IMR-90 (cell line): ENCODE data around the gene SPNS2. TPM values are rescaled to one million over a fixed set of nuclear protein-coding genes. Genes with fewer than 3 reads are reported as not detected.

Source experiments
- ATAC-seq: fragments of 200-7000 bp; cut with Tn5 transposase; 2 replicates; pipeline ENCODE4 v1.9.1; 2020; ENCODE audit warnings: low read depth, mild to moderate bottlenecking, moderate library complexity
- BruUV-seq: library from RNA; stranded (reverse); fragments of 400-500 nt; replicated peaks from 2 replicates; lab custom pipeline; 2021; lab: Mats Ljungman, UMichigan
- CTCF ChIA-PET: fragments of 300-600 bp; formaldehyde crosslinking; extraction: SDS; loops from one replicate; lab custom pipeline; 2021; ENCODE audit warnings: antibody characterized with exemption; lab: Yijun Ruan, JAX
- POLR2A ChIA-PET: fragments of 300-600 bp; sonication (Branson Sonifier 250); formaldehyde crosslinking; loops from one replicate; lab custom pipeline; 2022; ENCODE audit warnings: antibody characterized with exemption; ENCODE audit not compliant: unreplicated experiment; lab: Charles Lee
- DNase-seq: peaks from one replicate; pipeline ENCODE4 v3.0.0; 2013
- H2AFZ ChIP-seq: replicated peaks from 2 replicates; pipeline ENCODE3; 2013; ENCODE audit warnings: low read length, mild to moderate bottlenecking; ENCODE audit not compliant: poor library complexity
- H2AK5ac ChIP-seq: 2 replicates; pipeline ENCODE4 v1.6.1; 2013; ENCODE audit warnings: low read depth, low read length, inconsistent platforms
- H2AK9ac ChIP-seq: replicated peaks from 2 replicates; pipeline ENCODE3; 2013; ENCODE audit warnings: mild to moderate bottlenecking, low read depth, low read length, moderate library complexity; ENCODE audit not compliant: poor library complexity
- H2BK120ac ChIP-seq: 2 replicates; pipeline ENCODE4 v1.6.1; 2013; ENCODE audit warnings: low read depth, low read length, inconsistent platforms
- H2BK15ac ChIP-seq: 3 replicates; pipeline ENCODE4 v1.6.1; 2013; ENCODE audit warnings: low read depth, low read length, inconsistent platforms
- H2BK20ac ChIP-seq: 2 replicates; pipeline ENCODE4 v1.6.1; 2013; ENCODE audit warnings: low read depth, mild to moderate bottlenecking, inconsistent platforms, low read length, moderate library complexity
- H2BK5ac ChIP-seq: 2 replicates; pipeline ENCODE4 v1.6.1; 2013; ENCODE audit warnings: mild to moderate bottlenecking, low read depth, low read length, inconsistent platforms; ENCODE audit not compliant: poor library complexity, severe bottlenecking
- H3K14ac ChIP-seq: replicated peaks from 2 replicates; pipeline ENCODE4 v1.6.1; 2013; ENCODE audit warnings: low read depth, low read length, inconsistent platforms
- H3K18ac ChIP-seq: 2 replicates; pipeline ENCODE4 v1.6.1; 2013; ENCODE audit warnings: low read depth, low read length, control low read depth
- H3K23ac ChIP-seq: 2 replicates; pipeline ENCODE4 v1.6.1; 2013; ENCODE audit warnings: low read depth, low read length, inconsistent platforms
- H3K27ac ChIP-seq: 2 replicates; pipeline ENCODE4 v1.5.1; 2013; ENCODE audit warnings: mild to moderate bottlenecking, control low read depth, low read length; ENCODE audit not compliant: insufficient read depth
- H3K27me3 ChIP-seq: 2 replicates; pipeline ENCODE4 v1.6.1; 2013; ENCODE audit warnings: low read length; ENCODE audit not compliant: control insufficient read depth, insufficient read depth
- H3K36me3 ChIP-seq: 2 replicates; pipeline ENCODE4 v1.6.1; 2013; ENCODE audit warnings: low read length, mixed read lengths; ENCODE audit not compliant: control insufficient read depth, insufficient read depth
- H3K4ac ChIP-seq: 2 replicates; pipeline ENCODE4 v1.6.1; 2013; ENCODE audit warnings: low read depth, low read length, inconsistent platforms
- H3K4me1 ChIP-seq: 2 replicates; pipeline ENCODE4 v1.6.1; 2013; ENCODE audit warnings: low read length, mixed read lengths; ENCODE audit not compliant: control insufficient read depth, insufficient read depth
- H3K4me2 ChIP-seq: 2 replicates; pipeline ENCODE4 v1.6.1; 2013; ENCODE audit warnings: low read depth, mild to moderate bottlenecking, control low read depth, low read length, moderate library complexity
- H3K4me3 ChIP-seq: 2 replicates; pipeline ENCODE4 v1.5.1; 2013; ENCODE audit warnings: low read depth, mild to moderate bottlenecking, control low read depth, low read length, moderate library complexity; ENCODE audit not compliant: insufficient read depth
- H3K56ac ChIP-seq: 2 replicates; pipeline ENCODE4 v1.6.1; 2013; ENCODE audit warnings: low read length, inconsistent platforms; ENCODE audit not compliant: insufficient read depth; ENCODE audit errors: extremely low read depth
- H3K79me1 ChIP-seq, 2 experiments: 2 replicates each; pipeline ENCODE4 v1.6.1; 2013; ENCODE audit warnings: low read length in 2 of 2, inconsistent platforms in 1 of 2, low read depth in 1 of 2
- H3K9ac ChIP-seq: 2 replicates; pipeline ENCODE4 v1.6.1; 2013; ENCODE audit warnings: low read depth, low read length, control low read depth
- H3K9me1 ChIP-seq: 2 replicates; pipeline ENCODE4 v1.6.1; 2013; ENCODE audit warnings: low read length, inconsistent platforms; ENCODE audit not compliant: insufficient read depth
- H3K9me3 ChIP-seq: 2 replicates; pipeline ENCODE4 v1.6.1; 2013; ENCODE audit warnings: low read length; ENCODE audit not compliant: control insufficient read depth, insufficient read depth
- H4K20me1 ChIP-seq: 2 replicates; pipeline ENCODE4 v1.6.1; 2013; ENCODE audit warnings: low read length, inconsistent platforms; ENCODE audit not compliant: insufficient read depth
- H4K5ac ChIP-seq: 2 replicates; pipeline ENCODE4 v1.6.1; 2013; ENCODE audit warnings: mild to moderate bottlenecking, low read depth, low read length, control low read depth
- H4K8ac ChIP-seq, 2 experiments: 2 replicates each; pipeline ENCODE4 v1.6.1; 2013; ENCODE audit warnings: low read depth in 2 of 2, low read length in 2 of 2, control low read depth in 1 of 2, inconsistent platforms in 1 of 2
- H4K91ac ChIP-seq: 2 replicates; pipeline ENCODE4 v1.6.1; 2013; ENCODE audit warnings: low read depth, low read length, inconsistent platforms; ENCODE audit not compliant: insufficient read depth
- BHLHE40 ChIP-seq: fragments of 150-350 bp; IDR thresholded peaks from 2 replicates; pipeline ENCODE4 v1.6.1; 2016; ENCODE audit warnings: mild to moderate bottlenecking, low read depth, low read length
- FOS ChIP-seq: fragments of 150-350 bp; IDR thresholded peaks from 2 replicates; pipeline ENCODE4 v1.6.1; 2016; ENCODE audit warnings: low read depth, low read length
- WGBS, 2 experiments: methylation state at CpG; one replicate each; pipeline versions ENCODE4 v1.1.5 to v1.1.7; 2013; ENCODE audit warnings: missing lambda C conversion rate in 2 of 2; ENCODE audit not compliant: insufficient read length in 1 of 2; ENCODE audit errors: extremely low coverage in 2 of 2; 5-methylcytosine and 5-hydroxymethylcytosine counted together
- dilution Hi-C: fragments of 300-500 bp; cut with HindIII; formaldehyde crosslinking; loops from one replicate; pipeline ENCODE4 v1.14.3; 2018; ENCODE audit warnings: low sequenced_read_pairs; ENCODE audit not compliant: unreplicated experiment
- in situ Hi-C: fragments of 300-500 bp; cut with MboI; formaldehyde crosslinking; loops from 3 replicates; pipeline ENCODE4 v1.14.3; 2019; ENCODE audit warnings: low sequenced_read_pairs, inconsistent platforms, mixed read lengths
- intact Hi-C: fragments of 100-400 bp; cut with micrococcal nuclease; formaldehyde crosslinking; loops from 2 replicates; pipeline ENCODE4 v1.10.0; 2022
- polyA plus RNA-seq, 3 experiments: library from polyadenylated mRNA; depleted of rRNA; stranded (reverse); fragments of >200 nt; gene quantifications; 2 replicates each; pipeline ENCODE4 v1.2.3, GENCODE V29; 2012; ENCODE audit warnings: low replicate concordance in 1 of 3
- total RNA-seq: library from RNA; depleted of rRNA; stranded (reverse); fragments of >200 nt; gene quantifications from 2 replicates; pipeline ENCODE4 v1.2.3, GENCODE V29; 2012

Gene SPNS2
- total and polyA plus RNA-seq, 2 of the 4 experiments (the other 2 are of a cell fraction) = under 0.01 TPM; not detected in 1

DNA sequence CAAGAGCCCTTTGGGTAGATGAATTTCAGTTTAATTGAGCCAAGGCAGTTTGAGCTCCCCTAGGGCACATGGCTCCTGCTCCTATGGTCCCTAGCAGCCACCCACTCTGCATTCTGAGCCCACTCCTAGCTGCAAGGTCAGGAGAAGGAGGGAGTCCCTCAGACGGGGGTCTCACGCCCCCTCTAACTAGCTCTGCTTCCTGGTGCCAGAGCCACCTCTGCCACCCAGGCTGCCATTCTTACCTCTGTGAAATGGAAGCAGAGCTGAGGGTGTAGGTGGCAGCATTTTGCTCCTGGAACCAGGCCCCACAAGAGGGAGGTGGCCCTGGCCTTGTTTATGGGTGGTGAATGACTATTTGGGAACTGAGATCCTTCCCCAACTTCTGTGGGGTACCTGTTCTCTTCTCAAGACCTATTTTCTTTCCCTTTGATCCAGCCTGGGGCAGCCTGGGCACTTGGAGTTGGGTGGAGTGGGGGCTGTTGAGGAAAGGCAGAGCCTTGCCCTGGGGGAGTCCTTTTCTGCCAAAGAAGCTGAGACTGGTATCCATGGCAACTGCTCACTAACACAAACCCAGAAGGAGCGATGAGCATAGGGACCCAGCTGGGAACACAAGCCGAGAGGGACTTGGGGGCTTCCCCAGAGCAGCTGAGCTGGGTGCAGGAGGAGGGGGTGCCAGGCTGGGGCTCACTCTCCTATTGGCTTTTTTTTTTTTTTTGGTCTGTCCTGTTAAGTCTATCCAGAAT lies 4.8 kb downstream of the SPNS2 start:
- DNase-seq (no peak), ATAC-seq (no peak)
- Histone ChIP-seq H3K36me3 (no peaks in the 10 kb centered on the region), H2AK9ac (no peak overlapping the region), H2BK5ac (no peak overlapping the region), H2BK15ac (no peak overlapping the region), H3K14ac (no peak overlapping the region), H3K56ac (no peak overlapping the region), H2BK120ac (no peak overlapping the region), H3K9me3 (no peaks in the 10 kb centered on the region), H3K4me1 (no peaks in the 10 kb centered on the region), H2AK5ac (no peak overlapping the region), H3K23ac (no peak overlapping the region), H4K91ac (no peak overlapping the region), H3K4me2 (no peak overlapping the region), H4K8ac (no peak overlapping the region), H2AFZ (no peak overlapping the region), H3K79me1 (no peaks in the 10 kb centered on the region), H3K27ac (no peak overlapping the region), H3K27me3 (peaks cover 51% of the 10 kb centered on the region), H3K18ac (no peak overlapping the region), H4K20me1 (no peaks in the 10 kb centered on the region; the same call in none of the 2 replicates), H4K5ac (no peak overlapping the region), H3K9ac (no peak overlapping the region), H3K9me1 (no peaks in the 10 kb centered on the region), H3K4me3 (no peak overlapping the region), H3K4ac (no peak overlapping the region), H2BK20ac (no peak overlapping the region)
- WGBS, 2 experiments = no CpG with 5 or more reads among the region's 4 CpGs
- intact Hi-C loops (no loop called here), in situ Hi-C loops (no loop called here), dilution Hi-C loops (no loop called here)
- CTCF ChIA-PET = no interaction called here
- POLR2A ChIA-PET = no interaction called here
- no peak for TF ChIP-seq FOS
- TF ChIP-seq BHLHE40 = no peak
- no TSS peak for BruUV-seq
